Motor neuron (in vitro differentiated cells): ENCODE data around the gene CDYL2. TPM values are rescaled to one million over a fixed set of nuclear protein-coding genes. Genes with fewer than 3 reads are reported as not detected.

Experiments
- ATAC-seq, 8 experiments: fragments of 200-7000 bp; cut with Tn5 transposase; replicated peaks in 6 of 8; 2 replicates each; pipeline ENCODE4 v1.8.0; 2021; ENCODE audit warnings: mild to moderate bottlenecking in 8 of 8, moderate library complexity in 8 of 8
- H3K27ac ChIP-seq, 2 donors: fragments of 250-450 bp; sonication (Bioruptor Pico); 2 replicates each; pipeline ENCODE4 v1.9.0; 2021; ENCODE audit warnings: antibody characterized with exemption in 2 of 2, mild to moderate bottlenecking in 2 of 2, moderate library complexity in 1 of 2
- H3K4me1 ChIP-seq, 2 donors: fragments of 250-450 bp; sonication (Bioruptor Pico); replicated peaks in 1 of 2; 2 replicates each; pipeline ENCODE4 v1.6.1; 2021; ENCODE audit warnings: antibody characterized with exemption in 2 of 2, mild to moderate bottlenecking in 2 of 2, moderate library complexity in 1 of 2
- H3K4me3 ChIP-seq, 5 donors: fragments of 250-450 bp; sonication (Bioruptor Pico); 2 replicates each; pipeline ENCODE4 v1.9.0; 2021; ENCODE audit warnings: antibody characterized with exemption in 5 of 5, mild to moderate bottlenecking in 5 of 5, moderate library complexity in 4 of 5
- WGBS, 10 experiments: fragments of 450-650 bp; shearing (Covaris generic); methylation state at CpG; one replicate each; pipeline ENCODE4 v1.0.0; 2022; 5-methylcytosine and 5-hydroxymethylcytosine counted together
- in situ Hi-C, 9 experiments: fragments of 400-800 bp; cut with MboI; loops; one replicate each; pipeline ENCODE4 v1.15.0; 2021; ENCODE audit warnings: low sequenced_read_pairs in 9 of 9, low pct_unique_long_range_greater_than_20kb in 2 of 9; ENCODE audit not compliant: unreplicated experiment in 9 of 9
- total RNA-seq, 8 experiments: library from RNA; unstranded; fragments of 300-600 nt; gene quantifications; 2 replicates each; pipeline versions ENCODE4 v1.2.3 to v1.2.4, GENCODE V29; 2022

Gene CDYL2
- total RNA-seq, result 10 to 100 TPM in 1 of 8 experiments, 1 to 10 TPM in 5, under 1 TPM in 2; 0.45 to 11.0 (median 4.2) TPM

- Histone ChIP-seq H3K4me1 (no peaks in the 10 kb centered on the region), H3K27ac (peak within 1 kb of the TSS in 1 of 2 donors; percentile 59), H3K4me3 (peak within 1 kb of the TSS; percentile 62 to 89 (median 70))
- in situ Hi-C loops, result loop anchor here in 1 of 9 experiments (25.0 kb wide), 1 partner anchor 267 kb away; the partner anchor contains the start of gene DYNLRB2
- 0 to 85% (median 60%) methylated on average over 1 to 5 of the region's 63 CpGs; no CpG with 5 or more reads in 4 of the 10 experiments for WGBS, 10 experiments
- peak; percentile 3 to 86 (median 74) for ATAC-seq
Measured at GRCh38 chr16:80804526-80805383, at the start of gene CDYL2. CDYL2 (minus strand) TSS chr16:80804598; CDS start chr16:80804173, 425 bp downstream.

- no peak overlapping the region for H3K4me3 ChIP-seq
- WGBS, 10 experiments, result 43 to 96% (median 83%) methylated on average over 1 to 5 of the region's 5 CpGs; no CpG with 5 or more reads in 1 of the 10 experiments
- no peaks in the 10 kb centered on the region for H3K4me1 ChIP-seq
- peak in 2 of 8 experiments; percentile 42 to 47 for ATAC-seq
- in situ Hi-C loops, result no loop called here
- no peak overlapping the region for H3K27ac ChIP-seq
Measured at GRCh38 chr16:80852261-80852872, 48.0 kb upstream of the CDYL2 start.

- Histone ChIP-seq H3K27ac (no peak overlapping the region), H3K4me3 (no peak overlapping the region), H3K4me1 (no peaks in the 10 kb centered on the region)
- 17 to 100% (median 85%) methylated on average over 1 to 6 of the region's 6 CpGs; no CpG with 5 or more reads in 2 of the 10 experiments for WGBS, 10 experiments
- in situ Hi-C loops, result no loop called here
- no peak for ATAC-seq
Measured at GRCh38 chr16:80851831-80852230, 47.4 kb upstream of the CDYL2 start.

GRCh38 chr16:80850757-80851156 lies 46.4 kb upstream of the CDYL2 start:
- H3K4me3 ChIP-seq, result no peak overlapping the region
- no peak overlapping the region for H3K27ac ChIP-seq
- peaks cover 0 to 4% of the 10 kb centered on the region in 2 donors for H3K4me1 ChIP-seq
- in situ Hi-C loops, result no loop called here
- ATAC-seq, result no peak

GRCh38 chr16:80848862-80849261 lies 44.5 kb upstream of the CDYL2 start:
- H3K27ac ChIP-seq, result no peak overlapping the region
- in situ Hi-C loops, result no loop called here
- H3K4me3 ChIP-seq, result no peak overlapping the region
- 0 to 100% (median 60%) methylated on average over 1 of the region's 1 CpG; no CpG with 5 or more reads in 3 of the 10 experiments for WGBS, 10 experiments
- no peak for ATAC-seq
- peaks cover 0 to 4% of the 10 kb centered on the region in 2 donors for H3K4me1 ChIP-seq

GRCh38 chr16:80846680-80847079 lies 42.3 kb upstream of the CDYL2 start:
- no peak overlapping the region for H3K4me3 ChIP-seq
- peaks cover 0 to 4% of the 10 kb centered on the region in 2 donors for H3K4me1 ChIP-seq
- no peak overlapping the region for H3K27ac ChIP-seq
- 17 to 100% (median 73%) methylated on average over 1 to 3 of the region's 3 CpGs; no CpG with 5 or more reads in 2 of the 10 experiments for WGBS, 10 experiments
- in situ Hi-C loops, result no loop called here
- ATAC-seq, result no peak

- WGBS, 10 experiments, result 6 to 82% (median 52%) methylated on average over 2 to 8 of the region's 8 CpGs
- peak in 2 of 8 experiments; percentile 40 to 44 for ATAC-seq
Measured at GRCh38 chr16:80846275-80846674, 41.9 kb upstream of the CDYL2 start.

GRCh38 chr16:80844395-80844794 lies 40.0 kb upstream of the CDYL2 start:
- in situ Hi-C loops, result no loop called here
- Histone ChIP-seq H3K4me3 (no peak overlapping the region), H3K4me1 (peaks cover 0 to 4% of the 10 kb centered on the region in 2 donors), H3K27ac (no peak overlapping the region)
- WGBS, 10 experiments, result 0 to 100% (median 62%) methylated on average over 1 of the region's 1 CpG
- ATAC-seq, result no peak

More at GRCh38 chr16:80846275-80846674, 41.9 kb upstream of the CDYL2 start:
- Histone ChIP-seq H3K4me1 (peaks cover 0 to 4% of the 10 kb centered on the region in 2 donors), H3K27ac (no peak overlapping the region), H3K4me3 (no peak overlapping the region)
- in situ Hi-C loops, result no loop called here

GRCh38 chr16:80841231-80841630 lies 36.8 kb upstream of the CDYL2 start:
- ATAC-seq, result no peak

GRCh38 chr16:80837533-80838147 lies 33.2 kb upstream of the CDYL2 start:
- 6 to 94% (median 84%) methylated on average over 4 to 9 of the region's 9 CpGs for WGBS, 10 experiments
- in situ Hi-C loops, result no loop called here
- Histone ChIP-seq H3K4me1 (no peaks in the 10 kb centered on the region), H3K4me3 (no peak overlapping the region), H3K27ac (no peak overlapping the region)
- ATAC-seq, result no peak

More at GRCh38 chr16:80841231-80841630, 36.8 kb upstream of the CDYL2 start:
- Histone ChIP-seq H3K27ac (no peak overlapping the region), H3K4me3 (no peak overlapping the region), H3K4me1 (no peaks in the 10 kb centered on the region)
- in situ Hi-C loops, result no loop called here

- in situ Hi-C loops, result no loop called here
- 0 to 82% (median 58%) methylated on average over 1 to 4 of the region's 4 CpGs for WGBS, 10 experiments
- Histone ChIP-seq H3K4me3 (no peak overlapping the region), H3K27ac (no peak overlapping the region), H3K4me1 (no peaks in the 10 kb centered on the region)
- ATAC-seq, result no peak
Measured at GRCh38 chr16:80836846-80837245, 32.4 kb upstream of the CDYL2 start.

GRCh38 chr16:80836202-80836601 lies 31.8 kb upstream of the CDYL2 start:
- no peak for ATAC-seq
- H3K4me1 ChIP-seq, result no peaks in the 10 kb centered on the region
- 16 to 93% (median 69%) methylated on average over 2 to 5 of the region's 5 CpGs; no CpG with 5 or more reads in 1 of the 10 experiments for WGBS, 10 experiments
- no peak overlapping the region for H3K4me3 ChIP-seq
- H3K27ac ChIP-seq, result no peak overlapping the region
- in situ Hi-C loops, result no loop called here

- Histone ChIP-seq H3K27ac (no peak overlapping the region), H3K4me3 (no peak overlapping the region), H3K4me1 (no peaks in the 10 kb centered on the region)
- ATAC-seq, result no peak
- 0 to 100% (median 50%) methylated on average over 1 of the region's 1 CpG; no CpG with 5 or more reads in 2 of the 10 experiments for WGBS, 10 experiments
- in situ Hi-C loops, result no loop called here
Measured at GRCh38 chr16:80831039-80831438, 26.6 kb upstream of the CDYL2 start.
